ENCODE data around the gene RINT1. TPM values are rescaled to one million over a fixed set of nuclear protein-coding genes. Genes with fewer than 3 reads are reported as not detected.
A peak's percentile ranks its signal among the peaks of the same experiment; 100 is the strongest.
"Not testable (repeated sequence)": the region's sequence is repeated elsewhere in the genome, so short reads cannot be mapped to it uniquely, and the experiment has no call there.

Gene RINT1
- total RNA-seq, 1 donor from 2014 or later, result 9.0 TPM

DNA sequence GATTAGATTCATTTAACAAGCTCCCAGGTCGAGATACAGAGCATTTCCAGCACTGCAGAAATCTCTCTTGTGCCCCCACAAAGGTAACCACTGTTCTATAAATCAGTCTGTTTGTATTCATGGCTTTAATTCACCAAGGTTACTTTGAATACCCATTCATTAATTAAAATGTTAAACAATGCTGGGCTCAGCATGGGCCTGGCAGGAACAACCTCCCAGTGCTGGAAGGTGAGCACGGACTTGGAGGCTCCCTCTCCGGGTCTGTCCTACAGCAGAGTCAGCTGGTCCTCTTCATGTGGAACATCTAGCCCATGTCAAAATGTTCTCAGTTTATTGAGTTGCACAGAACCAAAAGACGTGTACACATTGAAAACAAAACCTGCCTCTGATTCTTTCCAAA, 64.9 kb downstream of the RINT1 start:
- FAIRE-seq, result no peak
- H3K27me3 ChIP-seq (ENCODE audit: control insufficient read depth, insufficient read depth, low read length), result no peaks in the 10 kb centered on the region
- no peaks in the 10 kb centered on the region for H3K36me3 ChIP-seq (ENCODE audit: control insufficient read depth, insufficient read depth, low read length)
- TF ChIP-seq, protein P1, sequence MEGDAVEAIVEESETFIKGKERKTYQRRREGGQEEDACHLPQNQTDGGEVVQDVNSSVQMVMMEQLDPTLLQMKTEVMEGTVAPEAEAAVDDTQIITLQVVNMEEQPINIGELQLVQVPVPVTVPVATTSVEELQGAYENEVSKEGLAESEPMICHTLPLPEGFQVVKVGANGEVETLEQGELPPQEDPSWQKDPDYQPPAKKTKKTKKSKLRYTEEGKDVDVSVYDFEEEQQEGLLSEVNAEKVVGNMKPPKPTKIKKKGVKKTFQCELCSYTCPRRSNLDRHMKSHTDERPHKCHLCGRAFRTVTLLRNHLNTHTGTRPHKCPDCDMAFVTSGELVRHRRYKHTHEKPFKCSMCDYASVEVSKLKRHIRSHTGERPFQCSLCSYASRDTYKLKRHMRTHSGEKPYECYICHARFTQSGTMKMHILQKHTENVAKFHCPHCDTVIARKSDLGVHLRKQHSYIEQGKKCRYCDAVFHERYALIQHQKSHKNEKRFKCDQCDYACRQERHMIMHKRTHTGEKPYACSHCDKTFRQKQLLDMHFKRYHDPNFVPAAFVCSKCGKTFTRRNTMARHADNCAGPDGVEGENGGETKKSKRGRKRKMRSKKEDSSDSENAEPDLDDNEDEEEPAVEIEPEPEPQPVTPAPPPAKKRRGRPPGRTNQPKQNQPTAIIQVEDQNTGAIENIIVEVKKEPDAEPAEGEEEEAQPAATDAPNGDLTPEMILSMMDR (IDR thresholded peaks at IDR 0.05; ENCODE audit: insufficient read depth, low read length, severe bottlenecking), result no peak
- DNase-seq (ENCODE audit: low read depth), result no peak
- no peak overlapping the region for H3K4me3 ChIP-seq (ENCODE audit: low read depth, low read length)

- FAIRE-seq; DNase-seq (ENCODE audit: low read depth); H3K4me3 ChIP-seq (ENCODE audit: low read depth, low read length); H3K27me3 ChIP-seq (ENCODE audit: control insufficient read depth, insufficient read depth, low read length); H3K36me3 ChIP-seq (ENCODE audit: control insufficient read depth, insufficient read depth, low read length): not testable (repeated sequence)
Measured at GRCh38 chr7:105599080-105599479, 67.1 kb downstream of the RINT1 start.

DNA sequence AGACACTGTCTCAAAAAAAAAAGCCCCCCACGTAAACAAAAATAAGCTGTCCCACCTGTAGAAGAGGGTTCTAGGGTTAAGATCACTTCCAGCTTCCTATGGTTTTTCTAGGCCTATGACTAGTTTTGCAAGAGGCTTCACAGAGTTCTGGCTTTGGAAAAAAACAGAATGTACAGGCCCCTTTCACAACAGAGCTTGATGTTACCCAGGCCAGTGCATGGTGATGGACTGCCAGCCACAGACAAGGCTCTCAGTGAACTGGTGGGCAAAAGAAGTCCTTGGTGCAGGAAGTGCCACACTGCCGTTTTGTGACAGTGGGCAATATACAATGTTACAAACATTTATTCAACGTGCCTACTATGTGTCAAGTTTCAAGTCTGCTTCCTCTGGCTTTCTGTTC, 67.5 kb downstream of the RINT1 start:
- Histone ChIP-seq H3K36me3 (ENCODE audit: control insufficient read depth, insufficient read depth, low read length) (no peaks in the 10 kb centered on the region), H3K27me3 (ENCODE audit: control insufficient read depth, insufficient read depth, low read length) (no peaks in the 10 kb centered on the region), H3K4me3 (ENCODE audit: low read depth, low read length) (no peak overlapping the region)
- FAIRE-seq (no peak), DNase-seq (ENCODE audit: low read depth) (no peak)
- TF ChIP-seq, protein P1 (IDR thresholded peaks at IDR 0.05; ENCODE audit: insufficient read depth, low read length, severe bottlenecking), result no peak

DNA sequence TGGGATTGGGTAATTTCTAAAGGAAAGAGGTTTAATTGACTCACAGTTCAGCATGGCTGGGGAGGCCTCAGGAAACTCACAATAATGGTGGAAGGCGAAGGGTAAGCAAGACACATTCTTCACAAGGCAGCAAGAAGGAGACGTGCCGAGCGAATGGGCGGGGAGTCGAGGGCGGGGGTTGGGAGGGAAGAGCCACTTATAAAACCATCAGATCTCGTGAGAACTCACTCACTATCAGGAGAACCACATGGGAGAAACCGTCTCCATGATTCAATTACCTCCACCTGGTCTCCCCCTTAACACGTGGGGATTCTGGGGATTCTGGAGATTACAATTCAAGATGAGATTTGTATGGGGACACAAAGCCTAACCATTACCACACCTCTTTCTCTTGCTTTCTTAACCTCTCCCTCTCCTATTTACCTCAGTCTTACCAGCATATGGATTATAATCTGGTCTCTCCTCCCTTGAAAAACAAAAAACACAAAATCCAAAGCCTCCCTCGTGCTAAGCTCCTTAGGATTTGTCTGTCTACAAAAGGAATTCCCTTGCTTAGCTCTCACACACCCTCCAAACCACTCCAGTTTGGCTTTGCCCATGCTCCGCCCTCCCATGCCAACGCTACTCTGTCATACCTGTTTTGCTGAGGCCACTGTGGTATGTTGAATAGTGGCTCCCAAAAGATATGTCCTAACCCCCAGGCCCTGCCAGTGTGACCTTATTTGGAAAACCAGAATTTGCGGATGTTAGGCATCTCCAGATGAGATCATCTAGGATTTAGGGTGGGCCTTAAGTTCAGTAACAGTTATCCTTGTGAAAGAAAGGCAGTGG, 68.9 kb downstream of the RINT1 start:
- H3K4me3 ChIP-seq (ENCODE audit: low read depth, low read length), result no peak overlapping the region
- TF ChIP-seq, protein P1 (IDR thresholded peaks at IDR 0.05; ENCODE audit: insufficient read depth, low read length, severe bottlenecking), result no peak
- FAIRE-seq (no peak), DNase-seq (ENCODE audit: low read depth) (peak; percentile 71)
- H3K36me3 ChIP-seq (ENCODE audit: control insufficient read depth, insufficient read depth, low read length), result no peaks in the 10 kb centered on the region
- H3K27me3 ChIP-seq (ENCODE audit: control insufficient read depth, insufficient read depth, low read length), result no peaks in the 10 kb centered on the region

DNA sequence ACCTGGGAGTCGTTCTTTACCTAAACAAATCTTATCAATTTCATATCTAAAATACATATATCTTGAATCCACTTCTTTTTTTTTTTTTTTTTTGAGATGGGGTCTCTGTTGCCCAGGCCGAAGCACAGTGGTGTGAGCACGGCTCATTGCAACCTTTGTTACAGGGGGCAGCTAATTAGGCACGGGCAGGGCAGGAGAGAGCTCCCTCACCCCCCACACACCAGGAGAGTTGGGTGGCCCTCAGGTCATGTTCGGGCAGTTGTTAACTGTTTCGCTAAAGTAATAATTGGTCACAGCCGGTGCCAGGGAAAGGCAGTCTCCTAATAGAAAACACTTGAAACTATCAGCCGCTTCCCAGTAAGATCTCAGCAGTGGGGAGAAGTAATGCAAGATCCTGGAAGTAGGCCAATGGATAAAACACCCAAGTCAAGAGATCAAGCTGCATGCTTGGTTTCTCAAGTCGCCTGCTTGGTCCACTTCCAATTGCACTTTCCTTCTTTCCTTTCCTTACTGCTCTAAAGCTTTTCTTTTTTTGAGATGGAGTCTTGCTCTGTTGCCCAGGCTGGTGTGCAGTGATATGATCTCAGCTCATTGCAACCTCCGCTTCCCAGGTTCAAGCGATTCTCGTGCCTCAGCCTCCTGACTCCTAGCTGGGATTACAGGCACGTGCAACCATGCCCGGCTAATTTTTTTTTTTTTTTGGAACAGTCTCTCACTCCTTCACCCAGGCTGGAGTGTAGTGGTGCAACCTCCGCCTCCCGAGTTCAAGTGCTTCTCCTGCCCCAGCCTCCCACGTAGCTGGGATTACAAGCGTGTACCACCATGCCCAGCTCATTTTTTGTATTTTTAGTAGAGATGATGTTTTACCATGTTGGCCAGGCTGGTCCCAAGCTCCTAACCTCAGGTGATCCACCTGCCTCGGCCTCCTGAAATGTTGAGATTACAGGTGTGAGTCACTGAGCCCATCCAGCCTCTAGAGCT, 70.6 kb downstream of the RINT1 start:
- FAIRE-seq, result peak; percentile 92
- no peak for DNase-seq (ENCODE audit: low read depth)
- Histone ChIP-seq H3K4me3 (ENCODE audit: low read depth, low read length) (no peak overlapping the region), H3K27me3 (ENCODE audit: control insufficient read depth, insufficient read depth, low read length) (no peaks in the 10 kb centered on the region), H3K36me3 (ENCODE audit: control insufficient read depth, insufficient read depth, low read length) (no peaks in the 10 kb centered on the region)
- TF ChIP-seq, protein P1 (IDR thresholded peaks at IDR 0.05; ENCODE audit: insufficient read depth, low read length, severe bottlenecking), result no peak
